HepG2 (cell line): Measurements from ENCODE around the gene AMZ1. TPM values are rescaled to one million over a fixed set of nuclear protein-coding genes. Genes with fewer than 3 reads are reported as not detected.
A peak's percentile ranks its signal among the peaks of the same experiment; 100 is the strongest.

ENCODE experiments used
- ATF1 ChIP-seq: IDR thresholded peaks from 2 replicates; pipeline ENCODE4 v1.6.1; 2016; ENCODE audit warnings: mild to moderate bottlenecking, control low read depth
- ATF5 ChIP-seq: sonication (generic); formaldehyde crosslinking; IDR thresholded peaks from 2 replicates; pipeline ENCODE4 v1.4.0; 2020; ENCODE audit warnings: mild to moderate bottlenecking, low read depth, missing genetic modification reagents
- BCL3 ChIP-seq: sonication (generic); formaldehyde crosslinking; IDR thresholded peaks from 2 replicates; pipeline ENCODE4 v1.5.1; 2020; ENCODE audit warnings: mild to moderate bottlenecking, missing genetic modification reagents, moderate library complexity
- HOXA9 ChIP-seq: sonication (generic); formaldehyde crosslinking; IDR thresholded peaks from 2 replicates; pipeline ENCODE4 v1.8.1; 2022; ENCODE audit warnings: missing genetic modification reagents, mild to moderate bottlenecking, moderate library complexity, borderline replicate concordance
- PITX1 ChIP-seq: sonication (generic); formaldehyde crosslinking; IDR thresholded peaks from 2 replicates; pipeline ENCODE4 v1.5.1; 2020; ENCODE audit warnings: mild to moderate bottlenecking, missing genetic modification reagents
- RBFOX2 ChIP-seq: fragments of 200-400 bp; formaldehyde crosslinking; IDR thresholded peaks from 2 replicates; pipeline ENCODE4 v1.6.1; 2017; ENCODE audit warnings: low read depth, mild to moderate bottlenecking, low read length
- RFX5 ChIP-seq: IDR thresholded peaks from 2 replicates; pipeline ENCODE4 v1.6.1; 2011; ENCODE audit warnings: low read depth, low read length, improper control_type of control experiment
- SAP130 ChIP-seq: IDR thresholded peaks from 2 replicates; pipeline ENCODE4 v1.6.1; 2016; ENCODE audit warnings: low read depth
- SYNCRIP ChIP-seq: fragments of 200-400 bp; formaldehyde crosslinking; IDR thresholded peaks from 2 replicates; pipeline ENCODE4 v1.6.1; 2018; ENCODE audit warnings: mild to moderate bottlenecking, low read depth, low read length; ENCODE audit not compliant: insufficient read depth
- polyA plus RNA-seq, 8 experiments: library from polyadenylated mRNA; depleted of rRNA in 3 of 8; stranded (reverse) in 7 of 8; unstranded in 1 of 8; fragments of >200 nt; fragmentation: Illumina TruSeq in 4 of 8; extraction: Trizol in 4 of 8; gene quantifications; 2 replicates each; pipeline versions ENCODE4 v1.2.1 to v1.2.3, GENCODE V29; 2011 to 2016; ENCODE audit warnings: low read depth in 4 of 8, missing spikeins in 1 of 8, mixed read lengths in 1 of 8; ENCODE audit not compliant: insufficient read depth in 1 of 8
- total RNA-seq, 5 experiments: library from RNA; depleted of rRNA; stranded (reverse); fragments of >200 nt; fragmentation: Illumina TruSeq; extraction: Trizol; gene quantifications; 2 replicates each; pipeline ENCODE4 v1.2.3, GENCODE V29; 2016; ENCODE audit warnings: low read depth in 1 of 5
- TF ChIP-seq, protein P1 (sequence below): sonication (generic); formaldehyde crosslinking; IDR thresholded peaks from 2 replicates; pipeline ENCODE4 v1.4.0; 2020; ENCODE audit warnings: low read depth, missing genetic modification reagents
- TF ChIP-seq, protein P2 (sequence below): sonication (generic); formaldehyde crosslinking; IDR thresholded peaks from 2 replicates; pipeline ENCODE4 v1.5.0; 2020; ENCODE audit warnings: mild to moderate bottlenecking, missing genetic modification reagents
- TF ChIP-seq, protein P3 (sequence below): sonication (generic); formaldehyde crosslinking; IDR thresholded peaks from 2 replicates; pipeline ENCODE4 v1.8.1; 2023; ENCODE audit warnings: mild to moderate bottlenecking, missing genetic modification reagents
- TF ChIP-seq, protein P4 (sequence below): sonication (generic); formaldehyde crosslinking; IDR thresholded peaks from 2 replicates; pipeline ENCODE4 v1.8.0; 2022; ENCODE audit warnings: low read depth, missing genetic modification reagents
- TF ChIP-seq, protein P5 (sequence below): IDR thresholded peaks from 2 replicates; pipeline ENCODE4 v1.6.1; 2018; ENCODE audit warnings: missing genetic modification reagents, mild to moderate bottlenecking, missing compliant biosample characterization

Gene AMZ1
- total and polyA plus RNA-seq, 2 of the 13 experiments (the other 11 are each of a cell fraction or from before 2014, with no cell fraction given) = 0.03 TPM; not detected in 1

GRCh38 chr7:2641406-2642393 lies 46.3 kb upstream of the AMZ1 start (continued):
- TF ChIP-seq, protein P1, sequence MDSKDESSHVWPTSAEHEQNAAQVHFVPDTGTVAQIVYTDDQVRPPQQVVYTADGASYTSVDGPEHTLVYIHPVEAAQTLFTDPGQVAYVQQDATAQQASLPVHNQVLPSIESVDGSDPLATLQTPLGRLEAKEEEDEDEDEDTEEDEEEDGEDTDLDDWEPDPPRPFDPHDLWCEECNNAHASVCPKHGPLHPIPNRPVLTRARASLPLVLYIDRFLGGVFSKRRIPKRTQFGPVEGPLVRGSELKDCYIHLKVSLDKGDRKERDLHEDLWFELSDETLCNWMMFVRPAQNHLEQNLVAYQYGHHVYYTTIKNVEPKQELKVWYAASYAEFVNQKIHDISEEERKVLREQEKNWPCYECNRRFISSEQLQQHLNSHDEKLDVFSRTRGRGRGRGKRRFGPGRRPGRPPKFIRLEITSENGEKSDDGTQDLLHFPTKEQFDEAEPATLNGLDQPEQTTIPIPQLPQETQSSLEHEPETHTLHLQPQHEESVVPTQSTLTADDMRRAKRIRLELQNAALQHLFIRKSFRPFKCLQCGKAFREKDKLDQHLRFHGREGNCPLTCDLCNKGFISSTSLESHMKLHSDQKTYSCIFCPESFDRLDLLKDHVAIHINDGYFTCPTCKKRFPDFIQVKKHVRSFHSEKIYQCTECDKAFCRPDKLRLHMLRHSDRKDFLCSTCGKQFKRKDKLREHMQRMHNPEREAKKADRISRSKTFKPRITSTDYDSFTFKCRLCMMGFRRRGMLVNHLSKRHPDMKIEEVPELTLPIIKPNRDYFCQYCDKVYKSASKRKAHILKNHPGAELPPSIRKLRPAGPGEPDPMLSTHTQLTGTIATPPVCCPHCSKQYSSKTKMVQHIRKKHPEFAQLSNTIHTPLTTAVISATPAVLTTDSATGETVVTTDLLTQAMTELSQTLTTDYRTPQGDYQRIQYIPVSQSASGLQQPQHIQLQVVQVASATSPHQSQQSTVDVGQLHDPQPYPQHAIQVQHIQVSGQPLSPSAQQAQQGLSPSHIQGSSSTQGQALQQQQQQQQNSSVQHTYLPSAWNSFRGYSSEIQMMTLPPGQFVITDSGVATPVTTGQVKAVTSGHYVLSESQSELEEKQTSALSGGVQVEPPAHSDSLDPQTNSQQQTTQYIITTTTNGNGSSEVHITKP (CRISPR knock-in tag) = peak; percentile 47; the same call in 1 of the 2 replicates
- TF ChIP-seq SAP130 (CRISPR knock-in tag) (peak; percentile 93), ATF5 (CRISPR knock-in tag) (no peak), RBFOX2 (peak; percentile 80), HOXA9 (CRISPR knock-in tag) (no peak), RFX5 (no peak), BCL3 (CRISPR knock-in tag) (no peak), ATF1 (CRISPR knock-in tag) (peak; percentile 50; the same call in 1 of the 2 replicates), SYNCRIP (no peak), PITX1 (CRISPR knock-in tag) (no peak)
- TF ChIP-seq, protein P2, sequence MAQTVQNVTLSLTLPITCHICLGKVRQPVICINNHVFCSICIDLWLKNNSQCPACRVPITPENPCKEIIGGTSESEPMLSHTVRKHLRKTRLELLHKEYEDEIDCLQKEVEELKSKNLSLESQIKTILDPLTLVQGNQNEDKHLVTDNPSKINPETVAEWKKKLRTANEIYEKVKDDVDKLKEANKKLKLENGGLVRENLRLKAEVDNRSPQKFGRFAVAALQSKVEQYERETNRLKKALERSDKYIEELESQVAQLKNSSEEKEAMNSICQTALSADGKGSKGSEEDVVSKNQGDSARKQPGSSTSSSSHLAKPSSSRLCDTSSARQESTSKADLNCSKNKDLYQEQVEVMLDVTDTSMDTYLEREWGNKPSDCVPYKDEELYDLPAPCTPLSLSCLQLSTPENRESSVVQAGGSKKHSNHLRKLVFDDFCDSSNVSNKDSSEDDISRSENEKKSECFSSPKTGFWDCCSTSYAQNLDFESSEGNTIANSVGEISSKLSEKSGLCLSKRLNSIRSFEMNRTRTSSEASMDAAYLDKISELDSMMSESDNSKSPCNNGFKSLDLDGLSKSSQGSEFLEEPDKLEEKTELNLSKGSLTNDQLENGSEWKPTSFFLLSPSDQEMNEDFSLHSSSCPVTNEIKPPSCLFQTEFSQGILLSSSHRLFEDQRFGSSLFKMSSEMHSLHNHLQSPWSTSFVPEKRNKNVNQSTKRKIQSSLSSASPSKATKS (CRISPR knock-in tag) = no peak
- TF ChIP-seq, protein P3, sequence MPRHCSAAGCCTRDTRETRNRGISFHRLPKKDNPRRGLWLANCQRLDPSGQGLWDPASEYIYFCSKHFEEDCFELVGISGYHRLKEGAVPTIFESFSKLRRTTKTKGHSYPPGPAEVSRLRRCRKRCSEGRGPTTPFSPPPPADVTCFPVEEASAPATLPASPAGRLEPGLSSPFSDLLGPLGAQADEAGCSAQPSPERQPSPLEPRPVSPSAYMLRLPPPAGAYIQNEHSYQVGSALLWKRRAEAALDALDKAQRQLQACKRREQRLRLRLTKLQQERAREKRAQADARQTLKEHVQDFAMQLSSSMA (CRISPR knock-in tag) = no peak
- TF ChIP-seq, protein P4, sequence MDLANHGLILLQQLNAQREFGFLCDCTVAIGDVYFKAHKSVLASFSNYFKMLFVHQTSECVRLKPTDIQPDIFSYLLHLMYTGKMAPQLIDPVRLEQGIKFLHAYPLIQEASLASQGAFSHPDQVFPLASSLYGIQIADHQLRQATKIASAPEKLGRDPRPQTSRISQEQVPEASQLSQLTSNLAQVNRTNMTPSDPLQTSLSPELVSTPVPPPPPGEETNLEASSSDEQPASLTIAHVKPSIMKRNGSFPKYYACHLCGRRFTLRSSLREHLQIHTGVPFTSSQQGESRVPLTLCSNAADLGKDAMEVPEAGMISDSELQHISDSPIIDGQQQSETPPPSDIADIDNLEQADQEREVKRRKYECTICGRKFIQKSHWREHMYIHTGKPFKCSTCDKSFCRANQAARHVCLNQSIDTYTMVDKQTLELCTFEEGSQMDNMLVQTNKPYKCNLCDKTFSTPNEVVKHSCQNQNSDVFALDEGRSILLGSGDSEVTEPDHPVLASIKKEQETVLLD (CRISPR knock-in tag) = peak; percentile 64; the same call in 1 of the 2 replicates
- TF ChIP-seq, protein P5, sequence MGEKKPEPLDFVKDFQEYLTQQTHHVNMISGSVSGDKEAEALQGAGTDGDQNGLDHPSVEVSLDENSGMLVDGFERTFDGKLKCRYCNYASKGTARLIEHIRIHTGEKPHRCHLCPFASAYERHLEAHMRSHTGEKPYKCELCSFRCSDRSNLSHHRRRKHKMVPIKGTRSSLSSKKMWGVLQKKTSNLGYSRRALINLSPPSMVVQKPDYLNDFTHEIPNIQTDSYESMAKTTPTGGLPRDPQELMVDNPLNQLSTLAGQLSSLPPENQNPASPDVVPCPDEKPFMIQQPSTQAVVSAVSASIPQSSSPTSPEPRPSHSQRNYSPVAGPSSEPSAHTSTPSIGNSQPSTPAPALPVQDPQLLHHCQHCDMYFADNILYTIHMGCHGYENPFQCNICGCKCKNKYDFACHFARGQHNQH (CRISPR knock-in tag) = peak; percentile 77; the same call in 1 of the 2 replicates
